SIG-M5 treated with dmso at 0.1 percent for 504 hours (cell line): ENCODE data around the gene SERPINE2.
"Not testable (repeated sequence)": the region's sequence is repeated elsewhere in the genome, so short reads cannot be mapped to it uniquely, and the experiment has no call there.

ENCODE experiments used
- DNase-seq: peaks from one replicate; lab custom pipeline; 2025; ENCODE audit not compliant: unreplicated experiment; lab: John Stamatoyannopoulos, UW

Gene SERPINE2

DNA sequence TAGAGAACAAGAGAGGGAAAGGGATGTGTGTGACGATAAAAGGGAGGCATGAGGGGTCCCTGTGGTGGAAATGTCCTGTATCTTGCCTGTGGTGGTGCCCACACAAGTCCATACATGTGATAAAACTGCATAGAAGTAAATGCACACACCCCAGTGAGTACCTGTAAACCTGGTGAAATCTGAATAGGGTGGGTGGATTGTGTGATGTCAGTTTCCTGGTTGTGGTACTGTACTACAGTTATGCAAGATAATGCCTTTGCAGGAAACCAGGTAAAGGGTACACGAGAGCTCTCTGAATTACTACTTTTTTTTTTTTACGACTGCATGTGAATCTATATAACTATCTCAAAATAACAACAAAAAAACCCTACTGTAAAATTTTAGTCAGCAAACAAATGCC, 22.1 kb downstream of the SERPINE2 start:
- DNase-seq, result no peak

GRCh38 chr2:224014336-224014735, 24.8 kb downstream of the SERPINE2 start:
- DNase-seq, result no peak

DNA sequence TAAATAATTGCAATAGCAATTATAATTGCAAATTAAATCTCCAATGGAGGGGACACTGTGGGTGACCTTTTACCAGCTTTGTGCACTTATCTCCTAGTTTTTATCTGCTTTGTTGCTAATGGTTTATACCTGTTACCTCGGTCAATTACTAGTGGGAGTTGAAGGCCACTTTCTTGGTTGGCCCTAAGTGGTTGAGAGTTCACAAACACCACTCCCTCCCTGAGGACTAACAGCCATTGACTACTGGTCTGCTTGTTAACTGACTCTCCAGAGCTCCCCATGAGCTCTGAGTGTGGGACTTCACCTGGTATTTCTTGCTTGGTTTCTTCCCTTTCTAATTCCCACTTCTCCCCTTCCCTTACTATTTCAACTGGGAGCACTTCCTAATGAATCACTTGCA, 27.2 kb downstream of the SERPINE2 start:
- DNase-seq, result no peak

DNA sequence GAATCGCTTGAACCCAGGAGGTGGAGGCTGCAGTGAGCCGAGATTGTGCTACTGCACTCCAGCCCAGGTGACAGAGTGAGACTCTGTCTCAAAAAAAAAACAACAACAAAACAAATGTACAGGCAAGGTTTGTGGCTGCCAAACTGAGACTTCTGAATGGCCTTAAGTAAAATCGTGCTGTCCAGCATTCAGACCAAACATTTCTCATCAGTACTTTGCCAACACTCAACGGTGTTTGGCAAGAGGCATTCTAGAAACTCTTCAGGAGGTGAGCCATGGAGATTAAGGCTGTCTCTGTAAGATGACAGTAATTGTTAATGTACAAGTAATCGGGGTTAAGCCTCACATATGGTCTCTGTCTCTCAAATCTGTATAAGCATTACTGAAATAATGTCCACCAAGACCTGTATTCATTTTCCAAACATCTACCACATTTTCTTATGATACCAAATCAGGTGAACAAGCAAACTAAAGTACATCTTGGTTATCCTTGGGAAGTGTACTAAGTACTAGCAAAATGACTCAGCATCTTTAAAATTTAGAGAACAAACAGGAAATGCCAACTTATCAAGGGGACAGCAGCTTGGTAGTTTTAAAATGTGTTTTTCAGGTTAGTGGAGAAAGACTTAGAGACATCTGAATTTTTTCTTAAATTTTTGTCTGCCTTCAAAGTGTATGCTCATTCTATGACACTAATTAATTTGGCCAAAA, 29.3 kb downstream of the SERPINE2 start:
- DNase-seq, result no peak

GRCh38 chr2:224008702-224009261, 30.3 kb downstream of the SERPINE2 start:
- no peak for DNase-seq

DNA sequence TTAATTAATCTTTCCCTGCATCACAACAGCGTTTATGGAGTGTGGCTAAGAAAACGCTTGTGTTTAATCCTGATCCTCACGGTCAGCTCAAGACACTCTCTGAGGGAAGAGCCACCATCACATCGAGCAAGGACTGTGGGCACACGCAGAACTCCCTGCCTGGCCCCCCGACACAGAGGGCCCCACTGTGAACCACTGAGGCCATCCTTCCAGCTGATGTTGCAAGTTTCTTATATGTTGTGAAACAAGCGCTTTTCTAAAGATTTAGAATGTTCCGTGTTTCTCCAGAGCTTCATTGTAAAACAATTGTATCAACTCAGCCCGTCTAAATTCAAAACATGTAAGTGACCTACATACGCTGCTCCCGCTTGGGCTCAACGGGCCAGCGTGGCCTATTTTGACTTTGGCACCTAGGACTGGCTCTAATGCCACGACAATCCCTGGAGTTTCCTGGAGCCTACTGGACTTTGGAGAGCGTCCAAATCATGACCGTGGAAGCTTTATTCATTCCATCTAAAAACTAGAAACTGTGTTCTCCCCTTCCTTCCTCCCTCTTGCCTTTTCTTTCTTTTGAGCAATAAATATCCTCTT, 34.9 kb downstream of the SERPINE2 start:
- no peak for DNase-seq

GRCh38 chr2:224000662-224001061, 38.4 kb downstream of the SERPINE2 start:
- not testable (repeated sequence) for DNase-seq

DNA sequence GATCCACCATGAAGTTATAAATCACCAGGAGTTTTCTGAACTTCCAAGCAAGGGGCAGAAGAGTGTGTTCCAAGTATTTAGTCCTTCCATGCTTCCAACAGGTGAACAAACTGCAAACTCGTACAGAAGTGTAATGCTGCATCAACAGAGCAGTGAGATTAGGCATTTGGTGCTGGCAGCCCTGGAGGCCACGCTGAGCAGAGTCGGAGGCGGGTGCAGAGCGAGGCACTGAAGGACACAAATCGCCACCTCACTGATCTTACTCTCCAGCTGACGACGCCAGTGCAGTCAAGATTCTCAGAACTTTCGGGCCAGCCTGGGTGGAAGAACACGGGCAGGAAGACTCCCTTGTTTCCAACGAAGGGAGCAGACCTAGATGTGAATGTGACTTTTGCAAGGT, 39.2 kb downstream of the SERPINE2 start:
- no peak for DNase-seq

DNA sequence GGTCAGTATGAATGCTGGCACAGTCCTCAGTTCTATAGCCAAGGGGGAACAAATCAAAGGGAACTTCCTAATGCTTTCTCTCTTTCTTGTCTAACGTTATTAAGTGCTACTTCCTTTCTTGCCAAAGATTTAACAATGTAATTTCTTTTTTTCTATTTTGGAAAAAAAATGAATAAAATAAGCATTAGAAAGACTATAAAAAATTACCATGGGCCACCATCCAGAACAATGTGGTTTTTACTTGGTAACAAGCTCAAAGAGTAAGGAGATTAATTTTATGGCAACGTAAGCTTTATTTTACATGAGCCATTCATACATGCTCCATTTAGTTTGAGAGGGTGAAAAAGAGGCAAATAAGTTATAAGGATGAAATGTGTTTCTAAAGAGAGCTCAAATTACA, 40.1 kb downstream of the SERPINE2 start:
- DNase-seq, result no peak

GRCh38 chr2:223997938-223998337, 41.1 kb downstream of the SERPINE2 start:
- DNase-seq, result no peak

- DNase-seq, result no peak
Measured at GRCh38 chr2:223996391-223996790, 42.7 kb downstream of the SERPINE2 start.

DNA sequence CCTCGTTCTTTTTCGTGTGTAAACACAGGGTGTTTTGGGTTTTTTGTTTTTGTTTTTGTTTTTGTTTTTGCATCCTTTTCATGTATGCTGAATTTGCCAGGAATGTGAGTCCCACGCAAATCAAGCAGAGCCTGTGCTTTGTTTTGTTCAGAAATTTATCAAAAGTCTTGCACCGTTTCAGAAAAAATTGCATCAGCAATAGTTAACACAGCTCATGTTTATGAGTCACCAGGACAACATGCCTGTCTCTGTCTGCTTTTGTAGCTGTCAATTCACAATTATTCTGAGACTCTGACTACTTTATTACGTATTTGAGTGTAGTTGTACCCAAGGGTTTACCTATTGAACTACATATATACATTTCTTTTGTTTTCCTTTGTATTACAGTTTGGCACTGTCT, 43.5 kb downstream of the SERPINE2 start:
- no peak for DNase-seq

GRCh38 chr2:223994562-223995162, 44.4 kb downstream of the SERPINE2 start:
- no peak for DNase-seq

GRCh38 chr2:223993634-223994232, 45.4 kb downstream of the SERPINE2 start:
- DNase-seq, result peak; percentile 68

GRCh38 chr2:223991611-223992010, 47.5 kb downstream of the SERPINE2 start:
- no peak for DNase-seq

GRCh38 chr2:223989856-223990232, 49.2 kb downstream of the SERPINE2 start:
- DNase-seq, result no peak

GRCh38 chr2:223989206-223989855, 49.8 kb downstream of the SERPINE2 start:
- DNase-seq, result peak; percentile 8

GRCh38 chr2:223981241-223981640, 57.8 kb downstream of the SERPINE2 start:
- DNase-seq, result no peak

DNA sequence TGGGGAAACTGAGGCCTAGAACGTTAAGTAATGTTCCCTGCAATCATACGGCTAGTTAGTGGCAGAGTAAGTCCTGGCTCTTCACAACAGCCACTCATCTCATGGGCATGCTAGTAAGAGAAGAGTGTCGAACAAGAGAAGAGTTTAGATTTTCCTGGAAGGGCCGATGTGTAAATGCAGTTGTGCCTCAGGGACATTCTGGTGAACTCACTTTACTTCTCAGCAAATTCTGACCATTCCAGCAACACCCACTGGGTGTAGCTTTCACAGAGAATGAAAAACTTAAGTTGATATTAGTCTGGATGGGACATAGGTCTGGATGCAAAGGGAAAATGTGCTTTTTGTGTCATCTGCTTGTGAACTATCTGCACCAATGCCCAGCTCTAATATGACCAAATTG, 58.3 kb downstream of the SERPINE2 start:
- no peak for DNase-seq

DNA sequence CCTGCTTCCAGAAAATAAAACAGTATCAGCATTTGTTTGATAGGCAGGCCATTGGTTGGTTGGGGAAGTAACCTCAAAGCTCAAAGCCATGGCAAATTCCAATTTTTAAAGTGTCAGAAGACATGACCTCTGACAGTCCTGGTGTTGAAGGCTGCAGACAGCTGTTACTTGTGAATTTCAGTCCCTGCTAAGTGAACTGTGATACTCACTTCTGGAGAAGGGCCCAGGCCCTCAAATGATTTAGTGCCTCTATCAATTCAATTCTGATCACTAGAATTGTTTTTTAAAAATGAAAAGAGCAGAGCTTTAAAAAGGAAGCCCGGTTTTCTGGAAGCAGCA, 58.7 kb downstream of the SERPINE2 start:
- no peak for DNase-seq

DNA sequence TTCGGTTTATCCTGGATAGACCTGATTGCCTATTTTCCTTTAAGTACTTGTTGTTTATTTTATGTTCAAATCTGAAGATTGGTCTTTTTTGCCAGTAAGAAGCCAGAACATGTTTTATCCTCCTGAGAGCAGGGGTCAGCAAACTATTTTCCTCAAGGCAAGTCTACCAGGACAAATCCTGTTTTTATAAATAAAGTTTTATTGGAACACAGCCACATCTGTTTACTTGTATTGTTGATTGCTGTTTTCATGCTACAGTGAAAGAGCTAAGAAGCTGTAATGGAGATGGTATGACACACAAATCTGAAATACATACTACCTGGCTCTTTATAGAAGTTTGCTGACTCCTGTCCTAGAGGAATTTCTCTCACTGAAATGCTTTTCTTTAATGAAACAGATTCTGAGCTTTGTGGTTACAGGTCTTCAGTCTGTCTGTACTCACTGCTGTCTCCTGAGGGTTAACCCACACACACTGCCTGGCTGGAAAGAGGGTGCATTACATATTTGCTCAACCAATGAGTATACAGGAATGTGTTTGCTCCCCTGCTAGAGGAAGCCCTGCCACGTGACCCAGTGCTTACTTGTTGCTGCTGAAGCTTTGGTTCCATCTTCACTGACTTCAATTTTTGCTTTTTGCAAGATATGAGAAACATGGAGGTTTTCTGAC, 59.2 kb downstream of the SERPINE2 start:
- no peak for DNase-seq
